Choroid plexus epithelial cell (primary cell): ENCODE results near the gene ZNF350.

Experiments
- DNase-seq: peaks from one replicate; pipeline ENCODE4 v3.0.0-alpha.2; 2010; ENCODE audit warnings: low read depth
- H3K4me3 ChIP-seq: 2 replicates; pipeline ENCODE4 v1.5.1; 2011; ENCODE audit warnings: low read depth, mild to moderate bottlenecking, control low read depth, low read length, moderate library complexity
- TF ChIP-seq, protein P1 (sequence below): conservative IDR thresholded peaks from 2 replicates; pipeline ENCODE4 v1.5.1; 2011; ENCODE audit warnings: low read depth, mild to moderate bottlenecking, control low read depth, inconsistent platforms, low read length, moderate library complexity

ZNF350 gene

DNA sequence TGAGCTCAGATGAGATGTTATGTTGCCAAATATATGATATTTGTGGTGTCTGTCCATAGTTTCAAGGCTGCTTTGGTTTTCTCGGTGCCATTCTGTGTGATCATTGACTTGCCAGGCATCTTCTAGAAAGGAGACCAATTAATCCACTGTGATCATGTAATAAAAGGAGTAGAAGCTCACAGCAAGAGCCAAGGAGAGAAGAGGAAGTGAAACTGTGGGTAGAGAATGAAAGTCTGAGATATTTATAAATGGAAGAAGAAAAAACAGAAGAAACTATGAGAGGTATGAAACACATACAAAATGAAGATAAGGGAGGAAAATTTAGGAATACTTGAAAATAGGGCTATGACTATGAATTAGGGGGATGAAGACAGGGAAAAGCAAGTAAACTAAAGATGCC, 70.5 kb downstream of the ZNF350 start:
- H3K4me3 ChIP-seq: no peak overlapping the region
- TF ChIP-seq, protein P1, sequence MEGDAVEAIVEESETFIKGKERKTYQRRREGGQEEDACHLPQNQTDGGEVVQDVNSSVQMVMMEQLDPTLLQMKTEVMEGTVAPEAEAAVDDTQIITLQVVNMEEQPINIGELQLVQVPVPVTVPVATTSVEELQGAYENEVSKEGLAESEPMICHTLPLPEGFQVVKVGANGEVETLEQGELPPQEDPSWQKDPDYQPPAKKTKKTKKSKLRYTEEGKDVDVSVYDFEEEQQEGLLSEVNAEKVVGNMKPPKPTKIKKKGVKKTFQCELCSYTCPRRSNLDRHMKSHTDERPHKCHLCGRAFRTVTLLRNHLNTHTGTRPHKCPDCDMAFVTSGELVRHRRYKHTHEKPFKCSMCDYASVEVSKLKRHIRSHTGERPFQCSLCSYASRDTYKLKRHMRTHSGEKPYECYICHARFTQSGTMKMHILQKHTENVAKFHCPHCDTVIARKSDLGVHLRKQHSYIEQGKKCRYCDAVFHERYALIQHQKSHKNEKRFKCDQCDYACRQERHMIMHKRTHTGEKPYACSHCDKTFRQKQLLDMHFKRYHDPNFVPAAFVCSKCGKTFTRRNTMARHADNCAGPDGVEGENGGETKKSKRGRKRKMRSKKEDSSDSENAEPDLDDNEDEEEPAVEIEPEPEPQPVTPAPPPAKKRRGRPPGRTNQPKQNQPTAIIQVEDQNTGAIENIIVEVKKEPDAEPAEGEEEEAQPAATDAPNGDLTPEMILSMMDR: no peak
- DNase-seq: no peak

GRCh38 chr19:51915324-51915867, 71.2 kb downstream of the ZNF350 start:
- H3K4me3 ChIP-seq: no peak overlapping the region
- TF ChIP-seq, protein P1: no peak
- DNase-seq: no peak
